Activated naive CD8-positive, alpha-beta T cell treated with anti-CD3 and anti-CD28 coated beads, Interleukin-2, amount 50 U/mL, for 16 hours (primary cell): ENCODE measurements around the gene PDE8B.

Experiments used
- DNase-seq: peaks from one replicate; pipeline ENCODE4 v3.0.0-alpha.2; 2020; ENCODE audit warnings: low read depth, low spot score

Gene PDE8B

GRCh38 chr5:77319117-77319804 lies 108.8 kb downstream of the PDE8B start:
- no peak for DNase-seq

- no peak for DNase-seq
Measured at GRCh38 chr5:77321793-77322394, 111.4 kb downstream of the PDE8B start.

GRCh38 chr5:77322406-77322805 lies 111.9 kb downstream of the PDE8B start:
- no peak for DNase-seq

GRCh38 chr5:77325921-77326541 lies 115.6 kb downstream of the PDE8B start:
- DNase-seq: no peak

GRCh38 chr5:77326986-77327734 lies 116.7 kb downstream of the PDE8B start:
- no peak for DNase-seq

- DNase-seq: no peak
Measured at GRCh38 chr5:77328930-77329647, 118.6 kb downstream of the PDE8B start.

GRCh38 chr5:77329664-77330430 lies 119.4 kb downstream of the PDE8B start:
- DNase-seq: no peak

- no peak for DNase-seq
Measured at GRCh38 chr5:77333036-77333435, 122.6 kb downstream of the PDE8B start.

- no peak for DNase-seq
Measured at GRCh38 chr5:77333451-77334123, 123.1 kb downstream of the PDE8B start.

- no peak for DNase-seq
Measured at GRCh38 chr5:77337246-77337645, 126.8 kb downstream of the PDE8B start.

GRCh38 chr5:77337686-77338085 lies 127.2 kb downstream of the PDE8B start:
- DNase-seq: no peak

GRCh38 chr5:77339337-77339890 lies 128.9 kb downstream of the PDE8B start:
- DNase-seq: no peak

- DNase-seq: no peak
Measured at GRCh38 chr5:77343165-77343564, 132.7 kb downstream of the PDE8B start.

GRCh38 chr5:77347435-77348098 lies 137.1 kb downstream of the PDE8B start:
- no peak for DNase-seq

GRCh38 chr5:77353251-77353650 lies 142.8 kb downstream of the PDE8B start:
- no peak for DNase-seq

GRCh38 chr5:77354454-77354853 lies 144.0 kb downstream of the PDE8B start:
- no peak for DNase-seq

GRCh38 chr5:77355080-77355479 lies 144.6 kb downstream of the PDE8B start:
- DNase-seq: no peak

GRCh38 chr5:77355751-77356150 lies 145.3 kb downstream of the PDE8B start:
- no peak for DNase-seq

- DNase-seq: no peak
Measured at GRCh38 chr5:77356740-77357139, 146.3 kb downstream of the PDE8B start.
